Epithelial cell of esophagus (primary cell): ENCODE measurements around the gene GNAI1.

Source experiments
- DNase-seq: peaks from one replicate; pipeline ENCODE4 v3.0.0; 2010; ENCODE audit warnings: low read depth
- H3K4me3 ChIP-seq: 2 replicates; pipeline ENCODE4 v1.5.1; 2011; ENCODE audit warnings: mild to moderate bottlenecking, low read length, control low read depth
- TF ChIP-seq, protein P1 (sequence below): IDR thresholded peaks from 2 replicates; pipeline ENCODE4 v1.5.1; 2011; ENCODE audit warnings: low read depth, mild to moderate bottlenecking, low read length, control low read depth, inconsistent platforms; ENCODE audit not compliant: insufficient read depth; ENCODE audit errors: missing control alignments

GNAI1 gene

DNA sequence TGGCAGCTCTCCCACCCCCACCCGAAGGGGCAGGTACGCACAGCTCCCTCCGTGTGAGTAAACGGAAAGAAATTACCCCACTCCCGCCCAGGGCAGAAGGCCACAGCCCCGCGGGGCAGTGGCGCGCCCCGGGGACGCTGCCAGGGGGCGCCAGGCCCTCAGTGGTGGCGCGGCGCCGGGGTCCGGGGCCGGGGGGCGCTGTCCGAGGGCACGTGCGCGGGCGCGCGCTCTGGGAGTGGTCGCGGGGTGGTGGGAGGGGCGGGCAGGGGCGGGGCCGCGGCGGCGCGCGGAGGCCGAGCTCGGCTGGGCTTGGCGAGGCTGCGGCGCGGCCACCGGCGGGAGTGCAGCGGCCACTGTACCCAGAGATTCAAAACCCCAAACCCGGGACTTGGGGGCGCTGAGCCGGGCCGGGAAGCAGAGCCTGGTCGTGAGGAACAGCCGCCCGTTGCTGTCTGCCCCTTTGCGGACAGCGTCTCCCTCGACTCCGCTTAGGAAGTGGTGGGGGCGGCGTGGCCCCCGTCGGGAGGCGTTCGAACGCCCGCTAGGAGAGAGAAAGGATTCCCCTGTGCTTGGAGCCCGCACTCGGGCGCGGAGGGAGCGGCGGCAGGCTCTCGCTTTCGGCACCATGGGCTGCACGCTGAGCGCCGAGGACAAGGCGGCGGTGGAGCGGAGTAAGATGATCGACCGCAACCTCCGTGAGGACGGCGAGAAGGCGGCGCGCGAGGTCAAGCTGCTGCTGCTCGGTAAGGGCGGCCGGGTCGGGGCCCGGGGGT lies at the start of gene GNAI1:
GNAI1 (plus strand) TSS at position 296 of the 773 bp plus-strand sequence; CDS start at position 626, 330 bp downstream.
- H3K4me3 ChIP-seq = peak within 1 kb of the TSS; percentile 90
- TF ChIP-seq, protein P1, sequence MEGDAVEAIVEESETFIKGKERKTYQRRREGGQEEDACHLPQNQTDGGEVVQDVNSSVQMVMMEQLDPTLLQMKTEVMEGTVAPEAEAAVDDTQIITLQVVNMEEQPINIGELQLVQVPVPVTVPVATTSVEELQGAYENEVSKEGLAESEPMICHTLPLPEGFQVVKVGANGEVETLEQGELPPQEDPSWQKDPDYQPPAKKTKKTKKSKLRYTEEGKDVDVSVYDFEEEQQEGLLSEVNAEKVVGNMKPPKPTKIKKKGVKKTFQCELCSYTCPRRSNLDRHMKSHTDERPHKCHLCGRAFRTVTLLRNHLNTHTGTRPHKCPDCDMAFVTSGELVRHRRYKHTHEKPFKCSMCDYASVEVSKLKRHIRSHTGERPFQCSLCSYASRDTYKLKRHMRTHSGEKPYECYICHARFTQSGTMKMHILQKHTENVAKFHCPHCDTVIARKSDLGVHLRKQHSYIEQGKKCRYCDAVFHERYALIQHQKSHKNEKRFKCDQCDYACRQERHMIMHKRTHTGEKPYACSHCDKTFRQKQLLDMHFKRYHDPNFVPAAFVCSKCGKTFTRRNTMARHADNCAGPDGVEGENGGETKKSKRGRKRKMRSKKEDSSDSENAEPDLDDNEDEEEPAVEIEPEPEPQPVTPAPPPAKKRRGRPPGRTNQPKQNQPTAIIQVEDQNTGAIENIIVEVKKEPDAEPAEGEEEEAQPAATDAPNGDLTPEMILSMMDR = peak; percentile 14
- DNase-seq = peak; percentile 98

DNA sequence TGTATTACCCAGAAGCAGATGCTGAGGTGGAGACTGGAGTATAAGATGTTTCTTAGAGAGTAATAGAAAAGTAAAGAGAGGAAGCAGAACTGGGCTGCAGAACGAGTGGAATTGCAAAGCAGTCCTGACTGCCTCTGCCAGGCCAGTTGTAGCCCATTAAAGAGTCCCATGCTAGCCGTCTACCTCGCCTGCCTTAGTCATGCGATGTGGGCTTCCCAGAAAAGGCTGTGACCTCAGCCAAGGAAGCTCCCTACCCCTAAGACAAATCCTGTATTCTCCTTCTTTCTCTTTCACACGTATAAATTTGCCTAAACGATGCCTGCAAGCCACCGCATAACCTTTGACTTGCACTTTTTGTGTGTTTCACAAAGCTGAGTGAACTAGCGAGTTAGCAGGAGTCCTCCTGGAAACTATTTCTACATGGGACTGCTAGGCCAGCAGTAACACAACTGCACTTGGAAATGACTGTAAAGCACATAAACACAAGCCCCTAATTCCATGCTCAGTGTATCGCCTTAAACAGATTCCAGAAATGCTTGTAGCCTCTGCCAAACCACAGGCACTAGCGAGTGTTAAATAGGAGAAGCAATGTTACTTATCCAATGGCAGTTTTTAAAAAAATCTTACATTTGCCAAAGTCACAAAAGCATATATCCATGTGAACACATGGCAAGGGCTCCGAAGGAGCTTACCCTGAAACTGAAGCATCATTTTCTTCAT lies 47.4 kb upstream of the GNAI1 start:
- no peak for DNase-seq
- TF ChIP-seq, protein P1 = no peak
- no peak overlapping the region for H3K4me3 ChIP-seq

DNA sequence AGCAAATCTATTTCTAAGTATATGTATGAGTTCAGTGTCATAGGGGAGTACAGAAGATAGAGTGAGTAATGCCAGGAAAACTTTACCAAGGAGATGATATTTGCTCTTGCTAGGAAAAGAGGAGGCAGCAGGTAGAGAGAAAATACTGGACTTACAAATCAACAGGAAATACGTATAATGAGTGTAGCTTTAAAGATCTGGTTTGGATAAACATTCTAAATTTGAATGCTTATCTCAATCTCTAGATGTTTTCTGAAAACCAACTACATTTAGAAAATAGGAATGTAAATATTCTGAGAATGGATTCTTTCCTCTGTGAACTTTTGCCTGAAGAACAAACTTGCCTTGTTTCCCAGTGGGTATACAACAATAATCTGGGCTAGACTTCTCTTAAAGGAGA lies 46.9 kb upstream of the GNAI1 start:
- TF ChIP-seq, protein P1 = no peak
- H3K4me3 ChIP-seq = no peak overlapping the region
- peak; percentile 28 for DNase-seq

DNA sequence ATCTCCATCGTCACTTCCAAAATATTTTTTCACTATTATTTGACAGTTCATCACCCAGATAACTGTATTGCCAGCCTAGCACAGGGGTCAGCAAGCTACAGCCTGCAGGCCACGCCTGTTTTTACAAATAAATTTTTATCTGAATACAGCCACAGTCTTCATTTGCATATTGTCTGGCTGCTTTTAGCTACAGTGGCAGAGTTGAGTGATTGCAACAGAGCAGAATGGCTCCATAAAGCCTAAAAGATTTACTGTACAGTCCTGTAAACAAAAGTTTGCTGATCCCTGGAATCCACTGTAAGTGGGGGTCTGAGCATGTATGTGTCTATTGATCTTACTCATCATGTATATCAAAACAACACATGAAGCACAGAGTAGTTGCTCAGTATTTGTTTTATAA lies 45.9 kb upstream of the GNAI1 start:
- DNase-seq = peak; percentile 73

DNA sequence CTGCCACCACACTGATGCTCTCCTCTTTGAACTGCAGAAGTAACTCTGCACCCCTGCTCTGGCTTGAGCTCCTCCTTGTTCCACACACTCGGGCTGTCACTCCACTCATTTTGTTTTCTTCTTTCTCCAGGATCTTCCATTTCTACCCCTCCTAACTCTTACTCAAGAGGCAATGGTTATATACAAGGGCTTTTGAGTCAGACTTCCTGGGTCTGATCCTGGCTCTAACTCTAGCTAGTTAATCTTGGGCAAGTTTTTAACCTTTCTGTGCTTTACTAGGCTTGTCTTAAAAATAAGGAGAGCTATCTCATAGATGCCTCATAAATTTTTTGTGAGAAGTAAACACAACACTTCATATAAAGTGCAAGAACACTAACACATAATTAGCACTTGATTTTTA lies 45.3 kb upstream of the GNAI1 start:
- DNase-seq = peak; percentile 60
- TF ChIP-seq, protein P1 = no peak
- no peak overlapping the region for H3K4me3 ChIP-seq

More for the DNA sequence above, 45.9 kb upstream of the GNAI1 start:
- TF ChIP-seq, protein P1 = no peak
- no peak overlapping the region for H3K4me3 ChIP-seq

DNA sequence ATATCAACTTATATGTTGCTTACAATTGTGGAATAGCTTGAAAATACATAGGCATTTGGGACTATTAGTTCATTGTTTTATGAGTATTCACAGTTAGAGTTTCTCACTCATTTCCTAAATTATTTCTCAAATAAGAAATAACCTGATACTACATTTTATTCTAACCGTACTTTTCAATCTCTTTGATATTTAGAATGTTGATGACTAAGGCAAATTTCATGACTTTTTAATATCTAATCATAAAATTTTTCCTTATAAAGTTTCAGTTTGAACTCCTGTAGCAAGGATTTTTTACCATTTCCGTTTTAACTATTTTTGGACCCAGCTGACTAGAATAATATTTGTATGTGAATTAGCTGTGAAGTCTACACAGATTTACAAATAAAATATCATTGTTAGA lies 41.3 kb upstream of the GNAI1 start:
- TF ChIP-seq, protein P1 = no peak
- no peak for DNase-seq
- no peak overlapping the region for H3K4me3 ChIP-seq
